Measurements from ENCODE around the gene GABPB1. TPM values are rescaled to one million over a fixed set of nuclear protein-coding genes. Genes with fewer than 3 reads are reported as not detected.

Gene GABPB1
- total RNA-seq, 1 experiment from 2014 or later = 39.7 TPM

DNA sequence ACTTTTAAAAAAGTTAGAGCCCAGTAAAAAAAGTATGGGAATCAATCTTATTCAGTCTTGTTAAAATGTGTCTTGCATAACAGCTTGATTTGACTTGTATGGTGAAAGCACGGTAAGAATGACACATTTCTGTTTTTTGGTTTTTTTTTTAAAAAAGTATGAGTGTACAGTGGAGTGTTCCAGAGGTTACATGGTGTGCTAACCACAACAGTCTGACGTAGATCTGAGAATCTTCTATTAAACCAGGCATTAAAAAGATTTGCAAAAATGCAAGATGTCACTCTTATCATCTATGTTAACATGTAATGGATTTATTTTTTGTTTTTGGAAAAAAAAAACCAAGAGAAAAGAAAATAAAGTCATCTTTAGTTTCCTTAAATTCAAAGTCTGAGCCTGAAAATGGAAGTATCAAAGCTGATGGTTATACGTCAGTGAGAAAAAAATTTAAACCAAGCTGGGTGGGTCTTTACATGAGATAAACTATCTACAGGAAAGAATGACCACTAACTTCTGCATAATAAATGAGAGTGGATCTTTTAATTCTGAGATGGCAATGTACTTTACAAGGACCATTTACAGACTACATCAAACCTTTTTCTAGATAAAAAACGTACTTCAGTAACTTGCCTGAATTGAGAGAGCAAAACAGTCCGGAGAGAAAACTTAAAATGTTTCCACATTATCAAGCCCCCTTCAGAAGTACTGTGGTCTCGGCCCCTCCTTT lies 1.6 kb downstream of the GABPB1 start:
- ChIA-PET POLR2A (ENCODE audit: unreplicated experiment) (interaction anchor here (0.5 to 0.7 kb wide), 5 partner anchors 71 to 1434 kb away, joined by 3 to 10 read pairs (median 3); partner anchors contain the start of gene USP8), CTCF (no interaction called here)
- Histone ChIP-seq H3K4me2 (ENCODE audit: low read length) (peak overlapping the region; percentile 93), H3K79me2 (ENCODE audit: low read length) (peaks cover 98% of the 10 kb centered on the region), H3K9ac (ENCODE audit: low read length) (peak overlapping the region; percentile 99), H3F3A (ENCODE audit: low read length, unreplicated experiment) (no peaks in the 10 kb centered on the region), H3K27ac (ENCODE audit: low read length) (peak overlapping the region; percentile 94), H3K4me3 (ENCODE audit: low read length) (peak overlapping the region; percentile 94), H3K4me1 (ENCODE audit: insufficient read depth, low read length) (peaks cover 36% of the 10 kb centered on the region), H3K9me2 (replicated peaks; ENCODE audit: low read length) (no peaks in the 10 kb centered on the region), H3K36me3 (ENCODE audit: low read depth, low read length) (peaks cover 6% of the 10 kb centered on the region; the same call in 1 of the 2 replicates), H4K20me1 (ENCODE audit: low read length) (peaks cover 44% of the 10 kb centered on the region), H2AFZ (ENCODE audit: low read length) (no peak overlapping the region), H3K9me3 (ENCODE audit: low read length) (no peaks in the 10 kb centered on the region), H3K27me3 (ENCODE audit: low read length) (no peaks in the 10 kb centered on the region)
- ATAC-seq = no peak
- TF ChIP-seq EZH2 (IDR thresholded peaks at IDR 0.05; ENCODE audit: low read length, unreplicated experiment) (no peak), EZH2phosphoT487 (IDR thresholded peaks at IDR 0.05; ENCODE audit: borderline replicate concordance, low read length) (no peak)
- TF ChIP-seq, protein P1, sequence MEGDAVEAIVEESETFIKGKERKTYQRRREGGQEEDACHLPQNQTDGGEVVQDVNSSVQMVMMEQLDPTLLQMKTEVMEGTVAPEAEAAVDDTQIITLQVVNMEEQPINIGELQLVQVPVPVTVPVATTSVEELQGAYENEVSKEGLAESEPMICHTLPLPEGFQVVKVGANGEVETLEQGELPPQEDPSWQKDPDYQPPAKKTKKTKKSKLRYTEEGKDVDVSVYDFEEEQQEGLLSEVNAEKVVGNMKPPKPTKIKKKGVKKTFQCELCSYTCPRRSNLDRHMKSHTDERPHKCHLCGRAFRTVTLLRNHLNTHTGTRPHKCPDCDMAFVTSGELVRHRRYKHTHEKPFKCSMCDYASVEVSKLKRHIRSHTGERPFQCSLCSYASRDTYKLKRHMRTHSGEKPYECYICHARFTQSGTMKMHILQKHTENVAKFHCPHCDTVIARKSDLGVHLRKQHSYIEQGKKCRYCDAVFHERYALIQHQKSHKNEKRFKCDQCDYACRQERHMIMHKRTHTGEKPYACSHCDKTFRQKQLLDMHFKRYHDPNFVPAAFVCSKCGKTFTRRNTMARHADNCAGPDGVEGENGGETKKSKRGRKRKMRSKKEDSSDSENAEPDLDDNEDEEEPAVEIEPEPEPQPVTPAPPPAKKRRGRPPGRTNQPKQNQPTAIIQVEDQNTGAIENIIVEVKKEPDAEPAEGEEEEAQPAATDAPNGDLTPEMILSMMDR (conservative IDR thresholded peaks at IDR 0.05; ENCODE audit: low read depth, low read length) = no peak
- TSS peak; percentile 53 for BruUV-seq (replicated peaks)
- intact Hi-C loops (cut with micrococcal nuclease) = loop anchor here (10.0 kb wide), 1 partner anchor 151 kb away; no protein-coding TSS in a partner anchor
- peak; percentile 51 for DNase-seq

- TF ChIP-seq EZH2 (IDR thresholded peaks at IDR 0.05; ENCODE audit: low read length, unreplicated experiment) = no peak
- TF ChIP-seq EZH2phosphoT487 (IDR thresholded peaks at IDR 0.05; ENCODE audit: borderline replicate concordance, low read length) = no peak
- TF ChIP-seq, protein P1 (conservative IDR thresholded peaks at IDR 0.05; ENCODE audit: low read depth, low read length) = no peak
- no peak for DNase-seq
- H3F3A ChIP-seq (ENCODE audit: low read length, unreplicated experiment) = no peaks in the 10 kb centered on the region
- no peaks in the 10 kb centered on the region for H3K27me3 ChIP-seq (ENCODE audit: low read length)
- POLR2A ChIA-PET (ENCODE audit: unreplicated experiment) = no interaction called here
- no TSS peak for BruUV-seq (replicated peaks)
- no peaks in the 10 kb centered on the region for H3K36me3 ChIP-seq (ENCODE audit: low read depth, low read length)
- H3K4me3 ChIP-seq (ENCODE audit: low read length) = no peak overlapping the region
- ATAC-seq = no peak
- no peaks in the 10 kb centered on the region for H3K9me3 ChIP-seq (ENCODE audit: low read length)
- H3K9ac ChIP-seq (ENCODE audit: low read length) = no peak overlapping the region
- no peak overlapping the region for H3K27ac ChIP-seq (ENCODE audit: low read length)
- CTCF ChIA-PET = no interaction called here
- H3K4me1 ChIP-seq (ENCODE audit: insufficient read depth, low read length) = peaks cover 26% of the 10 kb centered on the region
- H3K9me2 ChIP-seq (replicated peaks; ENCODE audit: low read length) = no peaks in the 10 kb centered on the region
- peaks cover 40% of the 10 kb centered on the region for H4K20me1 ChIP-seq (ENCODE audit: low read length)
- intact Hi-C loops (cut with micrococcal nuclease) = loop anchor here (10.0 kb wide), 1 partner anchor 154 kb away; no protein-coding TSS in a partner anchor
- no peak overlapping the region for H2AFZ ChIP-seq (ENCODE audit: low read length)
- H3K4me2 ChIP-seq (ENCODE audit: low read length) = peak overlapping the region; percentile 49; the same call in 1 of the 2 replicates
- H3K79me2 ChIP-seq (ENCODE audit: low read length) = peaks cover 98% of the 10 kb centered on the region
Measured at GRCh38 chr15:50350621-50351020, 4.4 kb downstream of the GABPB1 start.

DNA sequence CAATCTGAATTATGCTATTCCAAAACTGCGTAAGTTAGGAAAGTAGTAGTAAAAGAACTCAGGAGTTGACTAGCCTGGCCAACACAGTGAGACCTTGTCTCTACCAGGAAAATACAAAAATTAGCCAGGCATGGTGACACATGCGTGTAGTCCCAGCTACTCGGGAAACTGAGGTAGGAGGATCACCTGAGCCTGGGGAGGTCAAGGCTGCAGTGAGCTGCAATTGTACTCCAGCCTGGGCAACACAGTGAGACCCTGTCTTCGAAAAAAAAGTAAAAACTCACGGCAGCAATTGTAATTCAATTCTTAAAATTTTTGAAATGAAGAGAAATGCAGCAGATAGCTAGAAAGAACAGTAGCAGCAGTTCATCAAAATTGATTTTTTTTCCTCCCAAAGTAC lies 9.7 kb downstream of the GABPB1 start:
- peaks cover 10% of the 10 kb centered on the region; the same call in 1 of the 2 replicates for H3K4me1 ChIP-seq (ENCODE audit: insufficient read depth, low read length)
- H4K20me1 ChIP-seq (ENCODE audit: low read length) = peaks cover 19% of the 10 kb centered on the region
- ChIA-PET CTCF (no interaction called here), POLR2A (ENCODE audit: unreplicated experiment) (interaction anchor here (0.6 to 0.7 kb wide), 2 partner anchors 106 to 111 kb away, joined by 5 to 7 read pairs; no protein-coding TSS in a partner anchor)
- H3K9me2 ChIP-seq (replicated peaks; ENCODE audit: low read length) = no peaks in the 10 kb centered on the region
- H3K79me2 ChIP-seq (ENCODE audit: low read length) = peaks cover 73% of the 10 kb centered on the region
- no peak overlapping the region for H2AFZ ChIP-seq (ENCODE audit: low read length)
- H3F3A ChIP-seq (ENCODE audit: low read length, unreplicated experiment) = no peaks in the 10 kb centered on the region
- no peak for DNase-seq
- no peak overlapping the region for H3K9ac ChIP-seq (ENCODE audit: low read length)
- H3K27ac ChIP-seq (ENCODE audit: low read length) = no peak overlapping the region
- H3K4me2 ChIP-seq (ENCODE audit: low read length) = no peak overlapping the region
- H3K36me3 ChIP-seq (ENCODE audit: low read depth, low read length) = no peaks in the 10 kb centered on the region
- ATAC-seq = no peak
- no peaks in the 10 kb centered on the region for H3K27me3 ChIP-seq (ENCODE audit: low read length)
- no peak overlapping the region for H3K4me3 ChIP-seq (ENCODE audit: low read length)
- BruUV-seq (replicated peaks) = no TSS peak
- intact Hi-C loops (cut with micrococcal nuclease) = no loop called here
- H3K9me3 ChIP-seq (ENCODE audit: low read length) = no peaks in the 10 kb centered on the region
- TF ChIP-seq EZH2 (IDR thresholded peaks at IDR 0.05; ENCODE audit: low read length, unreplicated experiment) (no peak), EZH2phosphoT487 (IDR thresholded peaks at IDR 0.05; ENCODE audit: borderline replicate concordance, low read length) (no peak)
- TF ChIP-seq, protein P1 (conservative IDR thresholded peaks at IDR 0.05; ENCODE audit: low read depth, low read length) = no peak

Measured in PC-3 (cell line).